ENCODE measurements around the gene SIL1.
"Not testable (repeated sequence)": the region's sequence is repeated elsewhere in the genome, so short reads cannot be mapped to it uniquely, and the experiment has no call there.

The SIL1 gene

GRCh38 chr5:139197710-139198669 is at the start of gene SIL1:
Gene SIL1, minus strand, starts transcription at chr5:139198368. Its CDS starts 70,525 bp downstream, at chr5:139127843.
- DNase-seq, result peak; percentile 81

- DNase-seq, result no peak
Observed at GRCh38 chr5:139246394-139246793, 48.2 kb upstream of the SIL1 start.

GRCh38 chr5:139245637-139246339 is 47.6 kb upstream of the SIL1 start:
- no peak for DNase-seq

- no peak for DNase-seq
Observed at GRCh38 chr5:139243425-139243970, 45.3 kb upstream of the SIL1 start.

GRCh38 chr5:139241139-139241538 is 43.0 kb upstream of the SIL1 start:
- DNase-seq, result no peak

- no peak for DNase-seq
Observed at GRCh38 chr5:139236479-139236878, 38.3 kb upstream of the SIL1 start.

- no peak for DNase-seq
Observed at GRCh38 chr5:139232147-139232724, 34.1 kb upstream of the SIL1 start.

GRCh38 chr5:139228201-139228803 is 30.1 kb upstream of the SIL1 start:
- no peak for DNase-seq

GRCh38 chr5:139226131-139226530 is 28.0 kb upstream of the SIL1 start:
- DNase-seq, result no peak

GRCh38 chr5:139223481-139223880 is 25.3 kb upstream of the SIL1 start:
- no peak for DNase-seq

- no peak for DNase-seq
Observed at GRCh38 chr5:139222346-139222745, 24.2 kb upstream of the SIL1 start.

- DNase-seq, result not testable (repeated sequence)
Observed at GRCh38 chr5:139218038-139218437, 19.9 kb upstream of the SIL1 start.

- no peak for DNase-seq
Observed at GRCh38 chr5:139215107-139215975, 17.2 kb upstream of the SIL1 start.

- DNase-seq, result no peak
Observed at GRCh38 chr5:139214646-139215045, 16.5 kb upstream of the SIL1 start.

GRCh38 chr5:139212906-139213305 is 14.7 kb upstream of the SIL1 start:
- no peak for DNase-seq

GRCh38 chr5:139212486-139212885 is 14.3 kb upstream of the SIL1 start:
- DNase-seq, result no peak

GRCh38 chr5:139210585-139210984 is 12.4 kb upstream of the SIL1 start:
- DNase-seq, result no peak

- no peak for DNase-seq
Observed at GRCh38 chr5:139207297-139208000, 9.3 kb upstream of the SIL1 start.

- no peak for DNase-seq
Observed at GRCh38 chr5:139205586-139205985, 7.4 kb upstream of the SIL1 start.

GRCh38 chr5:139205124-139205523 is 7.0 kb upstream of the SIL1 start:
- DNase-seq, result no peak

- no peak for DNase-seq
Observed at GRCh38 chr5:139204196-139204595, 6.0 kb upstream of the SIL1 start.
